HFF-Myc (cell line): ENCODE data around the gene VASH2.

Experiments used
- DNase-seq: peaks from one replicate; pipeline ENCODE4 v3.0.0-alpha.2; 2011; ENCODE audit warnings: low read depth; ENCODE audit errors: extremely low read depth
- H3K4me3 ChIP-seq: replicated peaks from 2 replicates; pipeline ENCODE4 v1.5.1; 2011; ENCODE audit warnings: low read depth, mild to moderate bottlenecking, control low read depth, low read length
- CTCF ChIP-seq: IDR thresholded peaks from 2 replicates; pipeline ENCODE4 v1.5.1; 2012; ENCODE audit warnings: mild to moderate bottlenecking, low read depth, low read length, control low read depth; ENCODE audit errors: missing control alignments

Gene VASH2

DNA sequence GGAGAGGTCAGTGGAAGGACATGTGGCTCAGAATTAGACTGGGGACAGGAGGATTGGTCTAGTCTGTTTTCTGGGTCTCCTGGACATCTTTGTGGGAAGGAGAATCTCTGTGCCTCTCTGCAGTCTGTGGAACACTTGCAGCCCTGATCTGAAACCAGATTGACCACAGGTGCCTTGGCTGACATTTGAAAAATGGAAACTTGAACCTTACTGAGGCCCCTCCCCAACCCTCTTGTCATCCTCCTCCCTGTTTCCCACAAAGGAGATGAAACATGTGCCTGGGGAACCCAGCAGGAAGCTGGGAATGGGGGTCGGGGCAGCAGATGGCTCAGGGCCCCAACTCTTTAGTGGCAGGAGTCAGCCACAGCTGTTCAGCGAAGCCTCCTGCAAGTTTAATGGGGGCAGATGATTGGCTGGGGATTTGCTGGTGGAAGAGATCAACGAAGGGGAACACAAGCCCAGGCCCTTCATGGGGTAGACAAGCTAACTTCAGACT, 18.1 kb downstream of the VASH2 start:
- H3K4me3 ChIP-seq: no peak overlapping the region
- no peak for TF ChIP-seq CTCF
- no peak for DNase-seq

DNA sequence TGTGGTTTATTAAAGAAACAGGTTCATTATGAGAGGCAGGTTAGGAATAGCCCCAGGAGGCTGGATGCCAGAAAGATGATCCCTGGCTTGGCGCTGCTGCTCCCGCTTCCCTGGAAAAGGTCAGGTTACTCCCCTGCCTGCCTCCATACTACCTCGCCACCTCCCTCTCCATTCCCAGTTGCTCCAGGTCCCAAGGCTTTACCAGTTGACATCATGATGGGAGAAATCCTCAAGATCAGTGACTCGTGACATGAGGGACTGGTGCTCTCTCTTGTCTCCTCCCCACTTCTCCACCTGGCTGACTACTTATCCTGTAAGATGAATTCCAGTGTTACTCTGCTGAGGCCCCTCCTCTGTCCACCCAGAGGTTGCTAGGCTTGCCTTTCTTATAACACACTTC, 19.7 kb downstream of the VASH2 start:
- no peak for DNase-seq
- no peak for TF ChIP-seq CTCF

GRCh38 chr1:212971312-212971711, 21.0 kb downstream of the VASH2 start:
- no peak for DNase-seq
- no peak overlapping the region for H3K4me3 ChIP-seq
- TF ChIP-seq CTCF: no peak

More for the DNA sequence above, 19.7 kb downstream of the VASH2 start:
- no peak overlapping the region for H3K4me3 ChIP-seq

GRCh38 chr1:212973426-212973825, 23.1 kb downstream of the VASH2 start:
- H3K4me3 ChIP-seq: no peak overlapping the region
- no peak for TF ChIP-seq CTCF
- no peak for DNase-seq

GRCh38 chr1:212973899-212974298, 23.6 kb downstream of the VASH2 start:
- no peak for TF ChIP-seq CTCF
- no peak for DNase-seq
- H3K4me3 ChIP-seq: no peak overlapping the region

- no peak for TF ChIP-seq CTCF
- no peak for DNase-seq
- H3K4me3 ChIP-seq: no peak overlapping the region
These were observed 24.4 kb downstream of the VASH2 start for GRCh38 chr1:212974711-212975110.
